Measurements from ENCODE around the gene TAS2R38.

TAS2R38 gene

DNA sequence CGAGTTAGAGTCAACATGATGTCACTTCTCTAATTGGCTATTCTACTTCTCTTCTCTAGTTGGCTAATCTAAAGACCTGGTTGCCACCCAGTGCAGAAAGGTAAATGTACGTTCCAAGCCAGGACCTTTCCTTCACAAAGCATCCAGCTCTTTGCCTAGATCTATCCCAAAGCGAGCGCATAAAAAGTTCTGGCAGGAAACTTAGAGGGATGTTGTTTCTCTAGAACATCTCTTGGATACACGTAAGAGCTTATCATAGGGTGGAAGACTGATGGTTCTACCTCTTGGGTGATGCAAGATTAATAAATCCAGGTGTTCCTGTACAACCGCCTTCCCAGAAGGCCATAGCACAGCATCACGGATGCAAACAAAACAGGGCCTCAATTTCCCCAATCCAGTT lies at the start of gene TAS2R38:
Gene TAS2R38 (minus strand): TSS at position 101 of the 400 bp plus-strand sequence. CDS start 84 bp downstream, at position 17.
- Mint-ChIP-seq H3K36me3 (no peaks in the 10 kb centered on the region), H3K4me3 (no peak within 1 kb of the TSS), H3K27ac (no peak within 1 kb of the TSS), H3K9me3 (no peaks in the 10 kb centered on the region), H3K4me1 (peaks cover 8% of the 10 kb centered on the region)
- no peak for DNase-seq (ENCODE audit: low spot score in 2 of 2)
- ATAC-seq = no peak

DNA sequence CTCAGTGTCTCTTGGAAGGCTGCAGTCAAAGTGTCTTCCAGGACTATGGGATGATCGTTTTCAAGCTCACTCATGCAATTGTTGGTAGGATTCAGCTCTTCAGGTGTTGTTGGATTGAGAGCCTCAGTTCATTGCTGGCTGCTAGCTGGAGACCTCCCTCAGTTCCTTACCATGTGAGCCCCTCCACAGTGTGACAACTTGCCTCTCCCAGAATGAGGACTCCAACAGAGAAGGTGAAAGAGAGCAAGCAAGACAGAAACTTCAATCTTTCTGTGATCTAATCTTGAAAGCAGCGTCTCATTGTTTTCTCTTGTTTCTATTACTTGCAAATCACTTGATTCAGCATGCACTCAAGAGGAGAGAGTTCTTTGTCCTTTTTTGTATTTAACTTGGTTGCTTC lies 44.6 kb upstream of the TAS2R38 start:
- Mint-ChIP-seq H3K36me3 (no peaks in the 10 kb centered on the region), H3K27ac (no peak overlapping the region), H3K4me3 (no peak overlapping the region), H3K4me1 (no peaks in the 10 kb centered on the region), H3K9me3 (no peaks in the 10 kb centered on the region)
- DNase-seq (ENCODE audit: low spot score in 2 of 2) (no peak), ATAC-seq (no peak)

DNA sequence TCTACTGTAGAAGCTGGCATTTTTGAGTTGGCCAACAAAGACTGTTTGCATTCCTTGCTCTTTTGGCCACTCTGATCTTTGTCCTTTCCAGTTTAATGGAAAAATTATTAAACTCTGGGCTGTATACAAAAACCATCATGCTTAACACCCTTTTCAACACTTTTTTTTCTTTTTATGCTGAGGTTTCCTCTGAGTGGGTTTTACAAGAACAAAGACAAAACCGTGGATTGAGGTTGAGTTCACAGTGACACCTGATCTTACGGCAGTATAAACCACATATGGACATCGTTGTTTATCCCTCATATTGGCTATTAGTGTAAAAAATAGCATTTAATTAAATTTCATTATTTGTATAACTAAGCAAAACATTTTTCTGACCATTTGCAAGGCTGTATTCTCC lies 43.9 kb upstream of the TAS2R38 start:
- no peaks in the 10 kb centered on the region for H3K9me3 Mint-ChIP-seq
- no peak for ATAC-seq
- H3K4me1 Mint-ChIP-seq = no peaks in the 10 kb centered on the region
- H3K27ac Mint-ChIP-seq = no peak overlapping the region
- H3K36me3 Mint-ChIP-seq = no peaks in the 10 kb centered on the region
- no peak overlapping the region for H3K4me3 Mint-ChIP-seq
- no peak for DNase-seq (ENCODE audit: low spot score in 2 of 2)

DNA sequence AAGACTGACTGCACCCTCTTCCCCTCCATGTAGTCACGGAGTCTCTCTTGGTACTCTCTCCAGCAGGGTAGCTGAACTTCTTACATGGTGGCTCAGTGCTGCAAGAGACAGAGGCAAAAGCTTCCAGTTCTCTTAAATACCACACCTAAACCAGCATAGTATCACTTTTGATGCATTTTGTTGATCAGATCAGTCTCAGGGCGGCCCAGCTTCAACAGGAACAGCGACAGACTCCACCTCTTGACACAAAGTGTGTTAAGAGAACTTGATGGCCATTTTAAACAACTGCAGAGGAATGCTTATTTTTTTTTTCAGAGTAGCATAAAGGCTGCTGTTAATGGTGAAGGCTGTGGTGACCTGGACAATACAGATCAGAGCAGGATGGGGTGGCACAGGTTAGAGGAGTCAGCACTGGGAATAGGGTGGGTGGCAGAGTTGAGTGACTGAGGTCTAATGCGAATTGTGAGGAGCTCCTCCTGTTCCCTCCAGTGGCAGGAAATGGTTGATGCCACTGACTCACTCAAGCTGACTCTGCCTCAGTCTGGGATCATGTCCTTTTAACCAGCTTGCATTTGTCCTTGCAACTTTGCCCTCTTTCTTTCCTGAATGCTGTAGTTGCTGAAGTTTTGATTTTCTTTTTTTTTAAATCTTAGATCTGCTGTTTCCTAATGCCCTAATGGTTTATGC lies 39.4 kb upstream of the TAS2R38 start:
- no peak overlapping the region for H3K27ac Mint-ChIP-seq

GRCh38 chr7:142010952-142011548 lies 37.5 kb upstream of the TAS2R38 start:
- no peaks in the 10 kb centered on the region for H3K36me3 Mint-ChIP-seq
- no peak overlapping the region for H3K4me3 Mint-ChIP-seq
- H3K9me3 Mint-ChIP-seq = no peaks in the 10 kb centered on the region
- DNase-seq (ENCODE audit: low spot score in 2 of 2) (no peak), ATAC-seq (no peak)
- no peak overlapping the region for H3K27ac Mint-ChIP-seq
- H3K4me1 Mint-ChIP-seq = no peaks in the 10 kb centered on the region

More for the DNA sequence above, 39.4 kb upstream of the TAS2R38 start:
- Mint-ChIP-seq H3K4me3 (no peak overlapping the region), H3K4me1 (no peaks in the 10 kb centered on the region), H3K36me3 (no peaks in the 10 kb centered on the region), H3K9me3 (no peaks in the 10 kb centered on the region)
- no peak for DNase-seq (ENCODE audit: low spot score in 2 of 2)
- peak; percentile 58 for ATAC-seq

GRCh38 chr7:142009187-142009586 lies 35.6 kb upstream of the TAS2R38 start:
- H3K27ac Mint-ChIP-seq = no peak overlapping the region
- ATAC-seq (no peak), DNase-seq (ENCODE audit: low spot score in 2 of 2) (no peak)
- no peaks in the 10 kb centered on the region for H3K4me1 Mint-ChIP-seq
- H3K9me3 Mint-ChIP-seq = no peaks in the 10 kb centered on the region
- no peaks in the 10 kb centered on the region for H3K36me3 Mint-ChIP-seq
- H3K4me3 Mint-ChIP-seq = no peak overlapping the region

- Mint-ChIP-seq H3K4me1 (no peaks in the 10 kb centered on the region), H3K36me3 (no peaks in the 10 kb centered on the region), H3K27ac (no peak overlapping the region), H3K4me3 (no peak overlapping the region), H3K9me3 (no peaks in the 10 kb centered on the region)
- no peak for ATAC-seq
- DNase-seq (ENCODE audit: low spot score in 2 of 2) = no peak
Measured at GRCh38 chr7:142006577-142006976, 33.0 kb upstream of the TAS2R38 start.

GRCh38 chr7:142002179-142002578 lies 28.6 kb upstream of the TAS2R38 start:
- Mint-ChIP-seq H3K4me1 (no peaks in the 10 kb centered on the region), H3K4me3 (no peak overlapping the region), H3K9me3 (no peaks in the 10 kb centered on the region), H3K27ac (no peak overlapping the region), H3K36me3 (no peaks in the 10 kb centered on the region)
- no peak for ATAC-seq
- no peak for DNase-seq (ENCODE audit: low spot score in 2 of 2)

GRCh38 chr7:142001163-142001874 lies 27.7 kb upstream of the TAS2R38 start:
- H3K36me3 Mint-ChIP-seq = no peaks in the 10 kb centered on the region
- no peak for DNase-seq (ENCODE audit: low spot score in 2 of 2)
- ATAC-seq = no peak
- H3K4me1 Mint-ChIP-seq = no peaks in the 10 kb centered on the region
- peaks cover 4% of the 10 kb centered on the region for H3K9me3 Mint-ChIP-seq
- no peak overlapping the region for H3K27ac Mint-ChIP-seq
- H3K4me3 Mint-ChIP-seq = no peak overlapping the region

GRCh38 chr7:142000244-142000643 lies 26.7 kb upstream of the TAS2R38 start:
- no peak overlapping the region for H3K4me3 Mint-ChIP-seq
- peaks cover 4% of the 10 kb centered on the region for H3K9me3 Mint-ChIP-seq
- H3K36me3 Mint-ChIP-seq = no peaks in the 10 kb centered on the region
- no peaks in the 10 kb centered on the region for H3K4me1 Mint-ChIP-seq
- H3K27ac Mint-ChIP-seq = no peak overlapping the region
- ATAC-seq = no peak
- DNase-seq (ENCODE audit: low spot score in 2 of 2) = no peak

GRCh38 chr7:141999058-141999623 lies 25.6 kb upstream of the TAS2R38 start:
- DNase-seq (ENCODE audit: low spot score in 2 of 2) (no peak), ATAC-seq (no peak)
- Mint-ChIP-seq H3K4me3 (no peak overlapping the region), H3K36me3 (no peaks in the 10 kb centered on the region), H3K9me3 (peaks cover 4% of the 10 kb centered on the region), H3K27ac (no peak overlapping the region), H3K4me1 (no peaks in the 10 kb centered on the region)

DNA sequence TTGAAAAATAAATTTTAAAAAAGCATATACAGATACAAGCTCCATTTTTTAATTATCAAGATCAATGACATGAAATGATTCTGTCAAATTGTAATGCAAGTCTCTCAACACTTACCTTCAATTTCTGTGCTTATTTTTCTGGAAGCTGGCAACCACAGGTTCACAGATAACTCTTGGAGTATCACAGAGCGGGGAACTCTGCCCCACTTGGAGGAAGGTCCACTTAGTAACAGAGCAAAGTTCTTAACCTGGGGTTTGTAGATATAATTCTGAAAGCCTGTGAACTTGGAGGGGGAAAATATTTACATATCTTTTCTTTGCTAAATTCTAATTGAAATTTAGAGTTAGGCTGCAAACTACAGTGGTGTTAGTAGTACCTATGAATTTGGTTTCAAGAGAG lies 19.8 kb upstream of the TAS2R38 start:
- no peak for ATAC-seq
- H3K4me1 Mint-ChIP-seq = no peaks in the 10 kb centered on the region

GRCh38 chr7:141992688-141993087 lies 19.1 kb upstream of the TAS2R38 start:
- Mint-ChIP-seq H3K9me3 (peaks cover 4% of the 10 kb centered on the region), H3K4me1 (no peaks in the 10 kb centered on the region), H3K4me3 (no peak overlapping the region), H3K27ac (no peak overlapping the region), H3K36me3 (no peaks in the 10 kb centered on the region)
- DNase-seq (ENCODE audit: low spot score in 2 of 2) (no peak), ATAC-seq (no peak)

More for the DNA sequence above, 19.8 kb upstream of the TAS2R38 start:
- DNase-seq (ENCODE audit: low spot score in 2 of 2) = no peak
- no peak overlapping the region for H3K27ac Mint-ChIP-seq
- H3K4me3 Mint-ChIP-seq = no peak overlapping the region
- peaks cover 4% of the 10 kb centered on the region for H3K9me3 Mint-ChIP-seq
- no peaks in the 10 kb centered on the region for H3K36me3 Mint-ChIP-seq

DNA sequence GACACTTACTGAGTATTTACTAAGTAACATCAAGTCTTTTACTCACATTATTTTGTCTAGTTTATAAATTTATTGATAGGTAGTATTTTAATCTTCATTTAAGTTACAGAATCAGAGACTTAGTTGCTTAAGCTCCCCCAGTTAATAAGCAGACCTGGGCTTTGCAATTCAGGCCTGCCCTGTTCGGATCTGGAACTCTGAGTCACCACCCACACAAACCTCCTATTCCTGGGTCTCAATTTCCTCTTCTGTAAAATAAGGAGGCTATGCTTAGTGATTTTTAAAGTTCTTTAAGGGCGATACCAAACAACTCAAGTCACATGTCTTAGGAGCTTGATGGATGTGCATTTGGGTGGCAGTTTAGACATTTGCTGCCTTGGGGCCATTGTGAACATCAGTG lies 18.6 kb upstream of the TAS2R38 start:
- no peak overlapping the region for H3K4me3 Mint-ChIP-seq
- DNase-seq (ENCODE audit: low spot score in 2 of 2) (no peak), ATAC-seq (no peak)
- no peaks in the 10 kb centered on the region for H3K4me1 Mint-ChIP-seq
- peaks cover 4% of the 10 kb centered on the region for H3K9me3 Mint-ChIP-seq
- H3K36me3 Mint-ChIP-seq = no peaks in the 10 kb centered on the region
- H3K27ac Mint-ChIP-seq = no peak overlapping the region

DNA sequence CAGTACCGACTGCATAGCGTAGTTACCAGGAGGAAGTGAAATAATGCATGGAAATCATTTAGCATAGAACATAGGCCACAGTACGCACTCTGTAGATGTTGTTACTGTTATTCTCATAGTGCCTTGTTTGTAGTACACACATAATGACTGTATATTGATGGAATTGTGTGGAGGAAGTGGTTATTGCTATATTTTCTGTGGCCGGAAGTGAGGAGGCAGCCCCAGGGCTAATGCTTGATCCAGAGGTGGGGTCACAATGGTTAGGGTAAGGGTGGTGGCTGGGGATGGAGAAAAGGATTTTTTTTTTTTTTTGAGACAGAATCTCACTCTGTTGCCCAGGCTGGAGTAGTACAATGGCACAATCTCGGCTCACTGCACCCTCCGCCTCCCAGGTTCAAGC lies 17.6 kb upstream of the TAS2R38 start:
- H3K9me3 Mint-ChIP-seq = no peaks in the 10 kb centered on the region
- no peaks in the 10 kb centered on the region for H3K36me3 Mint-ChIP-seq
- DNase-seq (ENCODE audit: low spot score in 2 of 2) (no peak), ATAC-seq (no peak)
- H3K4me1 Mint-ChIP-seq = no peaks in the 10 kb centered on the region
- H3K27ac Mint-ChIP-seq = no peak overlapping the region
- H3K4me3 Mint-ChIP-seq = no peak overlapping the region
